Ovary (tissue), 9 donors: Measurements from ENCODE around the gene PROZ. TPM values are rescaled to one million over a fixed set of nuclear protein-coding genes. Genes with fewer than 3 reads are reported as not detected.
A peak's percentile ranks its signal among the peaks of the same experiment; 100 is the strongest.

Experiments
- DNase-seq, 5 donors: peaks; one replicate each; pipeline ENCODE4 v3.0.0-alpha.2; 2019 to 2020
- H3K27ac ChIP-seq, 2 donors: fragments of 200-600 bp; one replicate each; pipeline versions ENCODE4 v1.5.1 to v1.8.0; 2019 to 2022
- H3K27me3 ChIP-seq: fragments of 200-600 bp; one replicate; pipeline ENCODE4 v1.8.0; 2022
- H3K36me3 ChIP-seq: fragments of 200-600 bp; sonication (generic); one replicate; pipeline ENCODE4 v1.5.1; 2019
- H3K4me1 ChIP-seq: one replicate; pipeline ENCODE4 v1.8.1; 2013; ENCODE audit warnings: mild to moderate bottlenecking, moderate library complexity; ENCODE audit not compliant: insufficient read depth
- H3K4me3 ChIP-seq: fragments of 200-600 bp; sonication (generic); one replicate; pipeline ENCODE4 v1.5.1; 2017
- H3K9me3 ChIP-seq, 2 donors: fragments of 200-600 bp in 1 of 2; sonication (generic) in 1 of 2; one replicate each; pipeline versions ENCODE4 v1.5.1 to v1.8.1; 2013 to 2019; ENCODE audit warnings: mild to moderate bottlenecking in 1 of 2, moderate library complexity in 1 of 2
- EP300 ChIP-seq: sonication (generic); formaldehyde crosslinking; IDR thresholded peaks from one replicate; pipeline ENCODE4 v1.6.1; 2017; ENCODE audit warnings: antibody characterized with exemption
- POLR2A ChIP-seq: fragments of 450-650 bp; IDR thresholded peaks from one replicate; pipeline ENCODE4 v1.6.1; 2017; ENCODE audit warnings: antibody characterized with exemption, mild to moderate bottlenecking, moderate library complexity
- WGBS, 3 donors: extraction: QIAGEN DNeasy Blood & Tissue Kit in 1 of 3; methylation state at CpG; one replicate each; pipeline versions ENCODE4 v1.1.5 to v1.1.7; 2013 to 2017; 5-methylcytosine and 5-hydroxymethylcytosine counted together
- intact Hi-C, 4 donors: fragments of 100-400 bp; cut with DNase I; formaldehyde crosslinking; loops; one replicate each; pipeline versions ENCODE4 v1.11.0 to v1.15.1; 2022 to 2023
- polyA plus RNA-seq, 2 donors: library from polyadenylated mRNA; stranded (reverse); fragments of 200-250 nt in 1 of 2; fragments of 350-450 nt in 1 of 2; fragmentation: Illumina TruSeq in 1 of 2; extraction: RNeasy Lipid Tissue Mini Kit (QIAGEN cat#74804) in 1 of 2; gene quantifications; one replicate each; pipeline ENCODE4 v1.2.3, GENCODE V29; 2013 to 2014
- total RNA-seq, 7 donors: library from RNA; depleted of rRNA in 2 of 7; stranded (reverse); fragments of >200 nt in 2 of 7; fragmentation: NEBNext Ultra II Directional in 3 of 7; extraction: Animal tissue kit (Norgen Biotek cat#: 25700) in 3 of 7; gene quantifications; one replicate each; pipeline versions ENCODE4 v1.1.0 to v1.2.4, GENCODE V29; 2016 to 2023
- TF ChIP-seq, protein P1 (sequence below), 3 donors: fragments of 450-650 bp in 2 of 3; fragments of 200-600 bp in 1 of 3; IDR thresholded peaks; one replicate each; pipeline versions ENCODE4 v1.5.1 to v1.8.0; 2016 to 2022; ENCODE audit warnings: antibody characterized with exemption in 3 of 3, mild to moderate bottlenecking in 1 of 3
- donor health status: DM: no; HTN: no; CAD: no; lungs with moderate emphysema.
- donor health status: DM: no; HTN: no; CAD: no.
- donor health status: Bipolar disorder and iron deficiency.
- donor health status: DM: yes; HTN: yes; CAD: no.
- donor health status: DM: no; HTN: no; CAD: no.
- donor health status: DM: yes; HTN: yes; CAD: no.

The PROZ gene
- total and polyA plus RNA-seq, 9 donors = not detected

DNA sequence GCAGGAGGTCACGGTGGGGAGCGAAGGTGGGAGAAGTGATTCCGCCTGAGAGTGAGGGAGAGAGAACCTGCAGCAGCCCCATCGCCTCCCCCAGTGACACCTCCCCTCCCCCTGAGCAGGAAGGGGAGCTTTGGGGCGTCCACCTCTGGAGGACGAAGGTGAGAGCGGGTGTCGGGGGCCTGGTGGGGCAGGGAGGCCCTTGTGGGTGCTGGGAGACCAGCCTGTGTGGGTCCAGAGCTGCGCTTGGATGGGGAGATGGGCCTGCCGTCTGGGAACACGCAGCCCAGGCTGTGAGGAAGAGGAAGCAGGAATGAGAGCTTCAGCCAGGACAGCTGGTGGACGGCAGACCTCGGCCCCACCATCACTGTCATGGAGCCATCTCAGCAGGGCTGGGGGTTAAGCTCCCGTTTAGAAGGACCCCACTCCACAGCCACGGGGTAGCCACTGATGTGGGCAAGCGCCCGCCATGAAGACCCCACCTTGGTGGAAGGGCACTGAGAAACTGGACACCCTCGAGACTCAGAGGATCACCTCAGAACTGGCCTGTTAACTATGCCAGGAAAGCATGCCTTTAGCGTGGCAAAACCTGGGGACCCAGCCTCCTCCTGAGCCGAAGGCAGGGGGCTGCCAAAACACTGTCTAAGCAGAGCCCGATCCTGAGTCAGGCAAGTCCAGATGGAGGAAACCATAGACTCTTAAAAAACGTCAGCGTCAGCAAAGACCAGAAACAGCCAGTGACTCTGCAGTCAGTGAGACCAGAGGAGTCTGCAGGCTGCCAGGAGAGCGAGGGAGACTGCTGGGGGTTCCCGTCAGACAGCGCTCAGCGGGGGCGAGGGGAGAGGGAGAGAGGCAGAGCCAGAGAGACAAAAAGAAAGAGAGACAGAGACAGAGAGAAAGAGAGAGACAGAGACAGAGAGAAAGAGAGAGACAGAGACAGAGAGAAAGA, 6.4 kb upstream of the PROZ start:
- no peak overlapping the region for H3K27ac ChIP-seq
- WGBS, 3 donors = 56 to 65% (median 59%) methylated on average over 28 of the region's 28 CpGs
- H3K27me3 ChIP-seq = no peaks in the 10 kb centered on the region
- H3K9me3 ChIP-seq = no peaks in the 10 kb centered on the region
- TF ChIP-seq EP300 = no peak
- TF ChIP-seq POLR2A = no peak
- TF ChIP-seq, protein P1, sequence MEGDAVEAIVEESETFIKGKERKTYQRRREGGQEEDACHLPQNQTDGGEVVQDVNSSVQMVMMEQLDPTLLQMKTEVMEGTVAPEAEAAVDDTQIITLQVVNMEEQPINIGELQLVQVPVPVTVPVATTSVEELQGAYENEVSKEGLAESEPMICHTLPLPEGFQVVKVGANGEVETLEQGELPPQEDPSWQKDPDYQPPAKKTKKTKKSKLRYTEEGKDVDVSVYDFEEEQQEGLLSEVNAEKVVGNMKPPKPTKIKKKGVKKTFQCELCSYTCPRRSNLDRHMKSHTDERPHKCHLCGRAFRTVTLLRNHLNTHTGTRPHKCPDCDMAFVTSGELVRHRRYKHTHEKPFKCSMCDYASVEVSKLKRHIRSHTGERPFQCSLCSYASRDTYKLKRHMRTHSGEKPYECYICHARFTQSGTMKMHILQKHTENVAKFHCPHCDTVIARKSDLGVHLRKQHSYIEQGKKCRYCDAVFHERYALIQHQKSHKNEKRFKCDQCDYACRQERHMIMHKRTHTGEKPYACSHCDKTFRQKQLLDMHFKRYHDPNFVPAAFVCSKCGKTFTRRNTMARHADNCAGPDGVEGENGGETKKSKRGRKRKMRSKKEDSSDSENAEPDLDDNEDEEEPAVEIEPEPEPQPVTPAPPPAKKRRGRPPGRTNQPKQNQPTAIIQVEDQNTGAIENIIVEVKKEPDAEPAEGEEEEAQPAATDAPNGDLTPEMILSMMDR (IDR thresholded peaks at IDR 0.05) = no peak
- peak in 3 of 5 donors; percentile 27 to 46 (median 31) for DNase-seq
- no peak overlapping the region for H3K4me3 ChIP-seq
- H3K36me3 ChIP-seq = no peaks in the 10 kb centered on the region
- H3K4me1 ChIP-seq = peaks cover 5% of the 10 kb centered on the region
- intact Hi-C loops = loop anchor here in 1 of 4 donors (10.0 kb wide), 2 partner anchors 53 to 213 kb away; partner anchors contain the start of genes CUL4A, GRTP1 and PCID2

DNA sequence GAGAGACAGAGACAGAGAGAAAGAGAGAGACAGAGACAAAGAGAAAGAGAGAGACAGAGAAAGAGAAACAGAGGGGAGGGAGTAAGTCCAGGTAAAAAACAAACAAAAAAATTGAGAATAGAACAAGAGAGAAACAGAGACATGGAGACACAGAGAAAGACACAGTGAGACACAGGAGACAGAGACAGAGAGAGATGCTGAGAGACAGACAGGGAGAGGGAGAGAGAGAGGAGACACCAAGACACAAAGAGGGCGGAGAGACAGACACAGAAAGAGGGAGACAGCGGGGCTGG, 5.8 kb upstream of the PROZ start:
- Histone ChIP-seq H3K27ac (peak overlapping the region in 1 of 2 donors; percentile 51), H3K4me1 (peaks cover 5% of the 10 kb centered on the region), H3K4me3 (peak overlapping the region; percentile 38), H3K36me3 (no peaks in the 10 kb centered on the region), H3K9me3 (no peaks in the 10 kb centered on the region), H3K27me3 (no peaks in the 10 kb centered on the region)
- DNase-seq = no peak
- TF ChIP-seq EP300 (no peak), POLR2A (no peak)
- TF ChIP-seq, protein P1 (IDR thresholded peaks at IDR 0.05) = no peak
- WGBS, 3 donors = 18 to 28% (median 23%) methylated on average over 2 of the region's 2 CpGs
- intact Hi-C loops = loop anchor here in 1 of 4 donors (10.0 kb wide), 2 partner anchors 52 to 212 kb away; partner anchors contain the start of genes CUL4A, GRTP1 and PCID2

DNA sequence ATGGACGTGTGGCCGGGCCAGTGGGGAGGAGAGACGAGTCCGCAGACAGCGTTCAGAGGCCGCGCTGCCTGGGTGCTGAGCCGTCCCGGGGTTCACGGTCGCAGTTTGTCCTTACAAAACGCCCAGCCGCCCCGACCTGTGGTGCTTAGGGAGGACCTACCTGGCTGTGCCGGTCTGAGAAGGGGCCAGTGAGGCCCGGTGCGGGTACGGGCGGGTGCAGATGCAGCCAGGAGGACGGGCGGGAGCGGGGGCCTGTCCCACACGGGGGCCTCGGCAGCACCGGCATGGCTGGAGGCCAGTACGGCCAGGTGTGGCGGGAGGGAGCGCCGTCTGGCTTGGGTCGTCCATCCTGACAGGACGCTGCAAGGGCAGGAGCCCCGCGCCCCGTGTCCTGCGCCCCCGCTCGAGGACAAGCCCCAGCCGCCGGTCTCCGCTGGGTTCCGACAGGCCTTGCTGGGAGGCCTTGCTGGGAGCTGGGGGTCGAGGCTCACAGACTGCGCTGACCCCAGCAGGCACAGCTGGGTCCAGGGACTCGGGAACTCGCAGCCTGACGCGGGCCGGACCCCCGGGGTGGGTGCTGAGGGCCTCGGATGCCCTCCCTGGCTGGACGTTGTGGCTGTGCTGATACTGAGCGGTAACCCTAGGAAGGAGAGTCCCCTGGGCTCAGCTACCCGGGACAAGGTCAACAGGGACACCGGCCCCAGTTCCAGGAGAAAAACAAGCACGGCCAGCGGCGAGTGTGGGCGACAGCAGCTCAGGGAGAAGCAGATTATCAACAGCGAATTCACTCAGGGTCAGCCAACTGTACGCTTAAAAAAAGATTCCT, 5.3 kb upstream of the PROZ start:
- H3K27ac ChIP-seq = peak overlapping the region; percentile 51 to 71
- TF ChIP-seq POLR2A (no peak), EP300 (no peak)
- TF ChIP-seq, protein P1 (IDR thresholded peaks at IDR 0.05) = no peak
- no peaks in the 10 kb centered on the region for H3K36me3 ChIP-seq
- no peaks in the 10 kb centered on the region for H3K27me3 ChIP-seq
- 6 to 7% (median 7%) methylated on average over 45 to 60 of the region's 60 CpGs for WGBS, 3 donors
- DNase-seq = peak; percentile 58 to 78 (median 72)
- intact Hi-C loops = loop anchor here in 1 of 4 donors (10.0 kb wide), 2 partner anchors 52 to 212 kb away; partner anchors contain the start of genes CUL4A, GRTP1 and PCID2
- H3K9me3 ChIP-seq = no peaks in the 10 kb centered on the region
- H3K4me1 ChIP-seq = peaks cover 5% of the 10 kb centered on the region
- peak overlapping the region; percentile 38 for H3K4me3 ChIP-seq
